Stimulated activated CD4-positive, alpha-beta T cell treated with anti-CD3 and anti-CD28 coated beads, Interleukin-12 subunit alpha, Interleukin-12 subunit beta, amount 100 ng/mL, for 48 hours (primary cell): Measurements from ENCODE around the gene LCE3E.

Experiments
- DNase-seq, 3 donors: peaks; one replicate each; pipeline ENCODE4 v3.0.0-alpha.2; 2020; ENCODE audit warnings: low read depth in 2 of 3, low spot score in 1 of 3

Gene LCE3E

DNA sequence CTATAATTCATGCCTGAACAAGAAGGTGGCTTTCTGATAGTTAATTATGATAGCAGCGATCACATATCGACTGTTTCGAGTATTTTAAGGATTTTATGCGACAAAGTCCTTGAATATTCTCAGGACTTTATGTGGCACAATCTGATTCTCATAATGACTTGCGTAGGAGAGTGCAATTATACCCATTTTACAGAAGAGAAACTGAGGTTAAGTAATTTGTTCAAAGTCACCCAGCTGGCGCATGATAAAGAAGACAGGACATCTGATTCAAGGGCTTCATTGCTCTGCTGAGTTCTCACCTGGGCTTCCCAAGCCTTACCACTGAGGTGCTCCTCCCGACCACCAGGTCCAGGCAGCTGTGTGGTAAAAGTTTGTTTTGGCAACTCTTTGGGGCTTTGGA lies 50.5 kb downstream of the LCE3E start:
- no peak for DNase-seq
